Stomach smooth muscle (tissue), 2 donors: ENCODE data around the gene P2RX3.
A peak's percentile ranks its signal among the peaks of the same experiment; 100 is the strongest.

ENCODE experiments used
- H3K27ac ChIP-seq: one replicate; pipeline ENCODE4 v1.7.0; 2013; ENCODE audit warnings: mild to moderate bottlenecking, low read length, inconsistent platforms
- H3K27me3 ChIP-seq, 2 donors: one replicate each; pipeline ENCODE4 v1.7.0; 2013; ENCODE audit warnings: low read length in 2 of 2; ENCODE audit not compliant: insufficient read depth in 2 of 2, control insufficient read depth in 1 of 2
- H3K36me3 ChIP-seq, 2 donors: one replicate each; pipeline ENCODE4 v1.7.0; 2013; ENCODE audit warnings: low read length in 2 of 2; ENCODE audit not compliant: control insufficient read depth in 2 of 2, insufficient read depth in 2 of 2
- H3K4me1 ChIP-seq: one replicate; pipeline ENCODE4 v1.7.0; 2013; ENCODE audit warnings: low read length; ENCODE audit not compliant: control insufficient read depth, insufficient read depth
- H3K4me3 ChIP-seq, 2 donors: one replicate each; pipeline ENCODE4 v1.7.0; 2013; ENCODE audit warnings: low read length in 2 of 2
- H3K9ac ChIP-seq, 2 donors: one replicate each; pipeline ENCODE4 v1.7.0; 2013; ENCODE audit warnings: low read length in 2 of 2, mild to moderate bottlenecking in 1 of 2
- H3K9me3 ChIP-seq, 2 donors: one replicate each; pipeline ENCODE4 v1.7.0; 2013; ENCODE audit warnings: low read length in 2 of 2; ENCODE audit not compliant: control insufficient read depth in 2 of 2
- donor health status: healthy.
- donor health status: Pancreatic carcinoma.

P2RX3 gene

GRCh38 chr11:57320719-57321387 lies 17.3 kb upstream of the P2RX3 start:
- peak overlapping the region in 1 of 2 donors; percentile 58 for H3K9ac ChIP-seq
- H3K4me1 ChIP-seq: peaks cover 66% of the 10 kb centered on the region
- peak overlapping the region in 1 of 2 donors; percentile 67 for H3K4me3 ChIP-seq
- H3K9me3 ChIP-seq: no peaks in the 10 kb centered on the region
- H3K36me3 ChIP-seq: peaks cover 22 to 24% of the 10 kb centered on the region in 2 donors
- no peaks in the 10 kb centered on the region for H3K27me3 ChIP-seq
- peak overlapping the region; percentile 85 for H3K27ac ChIP-seq

GRCh38 chr11:57321388-57322255 lies 16.5 kb upstream of the P2RX3 start:
- Histone ChIP-seq H3K36me3 (peaks cover 14 to 20% of the 10 kb centered on the region in 2 donors), H3K4me3 (peak overlapping the region; percentile 44 to 67), H3K27me3 (no peaks in the 10 kb centered on the region), H3K9ac (peak overlapping the region; percentile 58 to 68), H3K4me1 (peaks cover 70% of the 10 kb centered on the region), H3K9me3 (no peaks in the 10 kb centered on the region), H3K27ac (peak overlapping the region; percentile 85)

- Histone ChIP-seq H3K27ac (peak overlapping the region; percentile 85), H3K9me3 (no peaks in the 10 kb centered on the region), H3K36me3 (peaks cover 11 to 18% of the 10 kb centered on the region in 2 donors), H3K9ac (peak overlapping the region; percentile 62 to 68), H3K4me1 (peaks cover 64% of the 10 kb centered on the region), H3K4me3 (peak overlapping the region; percentile 77 to 83), H3K27me3 (no peaks in the 10 kb centered on the region)
These were observed 15.6 kb upstream of the P2RX3 start for GRCh38 chr11:57322256-57323166.

GRCh38 chr11:57323167-57323854 lies 14.8 kb upstream of the P2RX3 start:
- Histone ChIP-seq H3K4me3 (peak overlapping the region; percentile 77 to 83), H3K4me1 (peaks cover 56% of the 10 kb centered on the region), H3K9me3 (no peaks in the 10 kb centered on the region), H3K27ac (peak overlapping the region; percentile 85), H3K27me3 (no peaks in the 10 kb centered on the region), H3K36me3 (peaks cover 16 to 18% of the 10 kb centered on the region in 2 donors), H3K9ac (peak overlapping the region; percentile 71 to 83)

- Histone ChIP-seq H3K4me1 (peaks cover 52% of the 10 kb centered on the region), H3K27me3 (no peaks in the 10 kb centered on the region), H3K9ac (peak overlapping the region; percentile 71 to 83), H3K36me3 (peaks cover 21 to 23% of the 10 kb centered on the region in 2 donors), H3K9me3 (no peaks in the 10 kb centered on the region), H3K4me3 (peak overlapping the region; percentile 77 to 83), H3K27ac (peak overlapping the region; percentile 85)
These were observed 14.3 kb upstream of the P2RX3 start for GRCh38 chr11:57323855-57324153.

GRCh38 chr11:57324154-57324885 lies 13.8 kb upstream of the P2RX3 start:
- Histone ChIP-seq H3K9me3 (no peaks in the 10 kb centered on the region), H3K27me3 (no peaks in the 10 kb centered on the region), H3K4me3 (peak overlapping the region; percentile 77 to 83), H3K36me3 (peaks cover 23 to 24% of the 10 kb centered on the region in 2 donors), H3K4me1 (peaks cover 52% of the 10 kb centered on the region), H3K27ac (peak overlapping the region; percentile 85), H3K9ac (peak overlapping the region; percentile 71 to 83)

GRCh38 chr11:57324886-57325734 lies 13.0 kb upstream of the P2RX3 start, which contains the start of gene TNKS1BP1:
Gene TNKS1BP1 (minus strand): TSS chr11:57324952. CDS start chr11:57321885, 3,067 bp downstream.
- Histone ChIP-seq H3K36me3 (peaks cover 30% of the 10 kb centered on the region in 2 donors), H3K4me1 (peaks cover 49% of the 10 kb centered on the region), H3K4me3 (peak within 1 kb of the TSS; percentile 83 to 95), H3K9ac (peak within 1 kb of the TSS; percentile 94 to 96), H3K27me3 (no peaks in the 10 kb centered on the region), H3K9me3 (no peaks in the 10 kb centered on the region), H3K27ac (peak within 1 kb of the TSS; percentile 96)

GRCh38 chr11:57325735-57326048 lies 12.5 kb upstream of the P2RX3 start:
- Histone ChIP-seq H3K27me3 (no peaks in the 10 kb centered on the region), H3K27ac (peak overlapping the region; percentile 96), H3K4me1 (peaks cover 46% of the 10 kb centered on the region), H3K9ac (peak overlapping the region; percentile 94 to 96), H3K36me3 (peaks cover 35 to 36% of the 10 kb centered on the region in 2 donors), H3K4me3 (peak overlapping the region; percentile 83 to 95), H3K9me3 (no peaks in the 10 kb centered on the region)

- Histone ChIP-seq H3K4me1 (peaks cover 30% of the 10 kb centered on the region), H3K27me3 (no peaks in the 10 kb centered on the region), H3K36me3 (peaks cover 54 to 55% of the 10 kb centered on the region in 2 donors), H3K9ac (no peak overlapping the region), H3K27ac (no peak overlapping the region), H3K9me3 (no peaks in the 10 kb centered on the region), H3K4me3 (no peak overlapping the region)
These were observed 10.4 kb upstream of the P2RX3 start for GRCh38 chr11:57327721-57328120.
